A204.1 (cell line): Measurements from ENCODE around the gene TP53AIP1.

ENCODE experiments used
- FAIRE-seq: peaks from 2 replicates; lab custom pipeline; 2012; peaks lifted over from hg19 to GRCh38; lab: Jason Lieb, UNC

Gene TP53AIP1

GRCh38 chr11:128889657-128890213 lies 52.9 kb downstream of the TP53AIP1 start:
- no peak for FAIRE-seq

GRCh38 chr11:128888034-128888985 lies 54.4 kb downstream of the TP53AIP1 start:
- no peak for FAIRE-seq

GRCh38 chr11:128886406-128887124 lies 56.1 kb downstream of the TP53AIP1 start:
- FAIRE-seq, result no peak
